HG03520 (cell line): ENCODE results near the gene RAPGEF5.
A peak's percentile ranks its signal among the peaks of the same experiment; 100 is the strongest.

Experiments used
- ATAC-seq: cut with Tn5 transposase; IDR thresholded peaks from one replicate; pipeline ENCODE4 v1.9.1; 2021; ENCODE audit warnings: mild to moderate bottlenecking, moderate library complexity; ENCODE audit not compliant: unreplicated experiment

RAPGEF5 gene

GRCh38 chr7:22350466-22351328 is 6.3 kb downstream of the RAPGEF5 start:
- peak; percentile 37 for ATAC-seq

GRCh38 chr7:22348379-22348778 is 8.6 kb downstream of the RAPGEF5 start:
- ATAC-seq, result no peak

GRCh38 chr7:22346383-22347107 is 10.4 kb downstream of the RAPGEF5 start:
- ATAC-seq, result no peak

GRCh38 chr7:22344655-22345054 is 12.3 kb downstream of the RAPGEF5 start:
- ATAC-seq, result no peak

GRCh38 chr7:22343612-22344011 is 13.3 kb downstream of the RAPGEF5 start:
- ATAC-seq, result no peak

- no peak for ATAC-seq
Observed at GRCh38 chr7:22343071-22343470, 13.9 kb downstream of the RAPGEF5 start.

GRCh38 chr7:22339725-22340390 is 17.1 kb downstream of the RAPGEF5 start:
- no peak for ATAC-seq

GRCh38 chr7:22338877-22339276 is 18.1 kb downstream of the RAPGEF5 start:
- no peak for ATAC-seq

- ATAC-seq, result no peak
Observed at GRCh38 chr7:22338411-22338810, 18.5 kb downstream of the RAPGEF5 start.

GRCh38 chr7:22333680-22334141 is 23.2 kb downstream of the RAPGEF5 start:
- no peak for ATAC-seq

- no peak for ATAC-seq
Observed at GRCh38 chr7:22332461-22332870, 24.5 kb downstream of the RAPGEF5 start.

- ATAC-seq, result no peak
Observed at GRCh38 chr7:22331704-22332103, 25.2 kb downstream of the RAPGEF5 start.

- no peak for ATAC-seq
Observed at GRCh38 chr7:22330903-22331302, 26.1 kb downstream of the RAPGEF5 start.

GRCh38 chr7:22329816-22330524 is 27.0 kb downstream of the RAPGEF5 start:
- ATAC-seq, result no peak

GRCh38 chr7:22326181-22326580 is 30.8 kb downstream of the RAPGEF5 start:
- ATAC-seq, result no peak

- ATAC-seq, result no peak
Observed at GRCh38 chr7:22325671-22326070, 31.3 kb downstream of the RAPGEF5 start.

GRCh38 chr7:22323714-22324113 is 33.2 kb downstream of the RAPGEF5 start:
- no peak for ATAC-seq

- no peak for ATAC-seq
Observed at GRCh38 chr7:22320416-22320815, 36.5 kb downstream of the RAPGEF5 start.

GRCh38 chr7:22319424-22320403 is 37.2 kb downstream of the RAPGEF5 start:
- no peak for ATAC-seq

GRCh38 chr7:22318376-22318775 is 38.6 kb downstream of the RAPGEF5 start:
- no peak for ATAC-seq
